HEK293T (cell line): ENCODE results near the gene IL19.

Source experiments
- ARNT ChIP-seq: fragments of 450-650 bp; IDR thresholded peaks from 2 replicates; pipeline ENCODE4 v1.6.1; 2017; ENCODE audit warnings: mild to moderate bottlenecking
- BHLHE40 ChIP-seq: fragments of 450-650 bp; IDR thresholded peaks from 2 replicates; pipeline ENCODE4 v1.6.1; 2016; ENCODE audit warnings: mild to moderate bottlenecking, moderate library complexity, borderline replicate concordance
- ELF4 ChIP-seq: fragments of 450-650 bp; IDR thresholded peaks from 2 replicates; pipeline ENCODE4 v1.6.1; 2017; ENCODE audit warnings: antibody characterized with exemption
- FOXK2 ChIP-seq: fragments of 450-650 bp; IDR thresholded peaks from 2 replicates; pipeline ENCODE4 v1.6.1; 2016; ENCODE audit warnings: mild to moderate bottlenecking
- FOXM1 ChIP-seq: fragments of 450-650 bp; IDR thresholded peaks from 2 replicates; pipeline ENCODE4 v1.6.1; 2017; ENCODE audit warnings: mild to moderate bottlenecking, borderline replicate concordance
- HDGF ChIP-seq: fragments of 450-650 bp; IDR thresholded peaks from 2 replicates; pipeline ENCODE4 v1.6.1; 2017; ENCODE audit warnings: antibody characterized with exemption, borderline replicate concordance
- LEF1 ChIP-seq: fragments of 450-650 bp; IDR thresholded peaks from 2 replicates; pipeline ENCODE4 v1.6.1; 2017; ENCODE audit warnings: mild to moderate bottlenecking, borderline replicate concordance
- SP1 ChIP-seq: fragments of 450-650 bp; IDR thresholded peaks from 2 replicates; pipeline ENCODE4 v1.6.1; 2017
- SUZ12 ChIP-seq: fragments of 450-650 bp; IDR thresholded peaks from 2 replicates; pipeline ENCODE4 v1.6.1; 2016; ENCODE audit warnings: mild to moderate bottlenecking

- TF ChIP-seq FOXM1: no peak
- no peak for TF ChIP-seq SUZ12
- no peak for TF ChIP-seq ELF4
- no peak for TF ChIP-seq FOXK2
- no peak for TF ChIP-seq HDGF
- no peak for TF ChIP-seq ARNT
- no peak for TF ChIP-seq SP1
- TF ChIP-seq BHLHE40: no peak
- TF ChIP-seq LEF1: no peak
Observed at GRCh38 chr1:206752481-206752880, 18.1 kb upstream of the IL19 start.
